ENCODE results near the gene SLC38A10. TPM values are rescaled to one million over a fixed set of nuclear protein-coding genes. Genes with fewer than 3 reads are reported as not detected.

Gene SLC38A10
- total RNA-seq, 1 donor from 2014 or later = 13.9 TPM

DNA sequence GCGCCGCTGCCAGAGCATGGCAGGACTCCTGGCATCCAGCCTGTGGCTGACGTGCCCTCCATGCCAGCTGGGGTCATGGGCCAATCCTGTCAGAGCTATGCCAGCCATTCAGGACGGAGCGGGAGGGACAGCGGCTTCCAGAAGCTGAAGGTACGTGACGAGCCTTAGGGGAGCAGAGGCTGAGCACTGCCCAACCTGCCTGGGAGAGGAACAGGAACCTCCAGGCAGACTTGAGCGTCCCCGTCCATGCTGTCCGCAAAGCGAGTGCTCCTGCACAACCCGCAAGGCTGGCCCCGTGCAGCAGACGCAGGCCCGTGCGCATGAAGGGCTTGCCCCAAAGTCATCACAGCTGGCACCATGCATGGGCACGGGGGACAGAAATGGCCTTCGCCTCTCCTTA lies 34.5 kb downstream of the SLC38A10 start:
- FAIRE-seq (no peak), DNase-seq (ENCODE audit: low spot score in 2 of 2) (no peak)

DNA sequence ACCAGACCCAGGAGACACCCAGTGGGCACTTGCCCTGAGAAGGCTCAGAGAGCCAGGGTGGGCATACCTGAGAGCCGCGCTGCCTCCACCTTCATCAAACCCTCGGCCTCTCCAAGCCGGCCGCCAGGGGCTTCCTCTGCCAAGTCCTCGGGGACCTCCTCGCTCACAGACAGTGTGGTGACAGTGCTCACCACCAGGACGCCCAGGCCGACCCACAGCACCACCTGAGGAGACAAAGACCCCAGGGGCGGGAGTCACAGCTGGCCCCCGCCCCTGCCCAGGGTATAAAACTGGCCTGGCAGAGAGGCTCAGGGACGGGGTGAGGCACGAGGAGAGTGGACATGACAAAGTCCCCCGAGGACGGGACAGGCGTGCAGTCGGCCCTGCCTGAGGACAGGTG lies 34.9 kb downstream of the SLC38A10 start:
- DNase-seq (ENCODE audit: low spot score in 2 of 2) = no peak
- FAIRE-seq = no peak

DNA sequence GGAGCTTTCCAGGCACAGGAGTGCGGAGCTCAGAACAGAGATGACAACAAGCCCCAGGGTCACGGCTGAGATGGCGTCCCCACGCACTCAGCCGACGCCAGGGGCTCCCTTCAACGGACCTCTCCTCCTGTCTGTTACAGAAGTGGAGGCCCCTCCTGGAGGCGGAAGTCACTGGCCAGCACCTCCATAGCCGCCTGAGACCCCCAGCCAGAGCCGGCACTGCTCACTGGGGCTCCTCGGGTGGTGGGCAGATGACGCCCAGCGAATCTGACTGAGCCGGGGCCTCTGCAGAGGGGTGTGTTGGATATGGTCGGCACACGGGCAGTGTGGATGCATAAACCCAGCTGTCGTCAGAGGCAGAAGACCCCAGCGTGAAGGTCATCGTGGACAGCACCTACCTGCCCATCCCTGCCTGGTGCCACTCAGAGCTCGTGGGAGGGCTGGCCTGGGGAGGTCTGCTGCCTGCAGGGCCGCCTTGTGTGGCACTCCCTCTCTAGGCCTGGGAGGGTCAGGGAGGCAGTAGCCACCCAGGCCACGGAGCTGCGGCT lies 36.0 kb downstream of the SLC38A10 start:
- FAIRE-seq = no peak
- DNase-seq (ENCODE audit: low spot score in 2 of 2) = no peak

DNA sequence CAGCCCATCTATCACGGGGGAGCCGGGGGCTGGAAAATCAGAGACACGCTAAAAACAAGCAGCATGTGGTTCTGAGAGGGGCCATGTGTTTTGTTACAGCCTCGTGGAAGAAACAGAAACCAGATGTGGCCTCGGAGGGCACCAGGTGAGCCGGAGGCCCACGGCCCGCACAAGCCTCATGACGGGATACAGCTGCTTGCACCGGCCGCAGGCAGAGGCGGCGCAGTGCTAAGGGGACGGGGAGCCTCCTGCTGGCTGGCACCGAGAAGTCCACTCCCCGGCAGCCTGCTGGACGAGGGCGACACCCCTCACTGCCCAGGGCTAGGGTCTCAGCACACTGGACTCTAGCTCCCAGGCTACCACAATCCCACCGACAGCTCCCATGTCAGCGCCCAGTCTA lies 36.8 kb downstream of the SLC38A10 start:
- no peak for FAIRE-seq
- no peak for DNase-seq (ENCODE audit: low spot score in 2 of 2)

DNA sequence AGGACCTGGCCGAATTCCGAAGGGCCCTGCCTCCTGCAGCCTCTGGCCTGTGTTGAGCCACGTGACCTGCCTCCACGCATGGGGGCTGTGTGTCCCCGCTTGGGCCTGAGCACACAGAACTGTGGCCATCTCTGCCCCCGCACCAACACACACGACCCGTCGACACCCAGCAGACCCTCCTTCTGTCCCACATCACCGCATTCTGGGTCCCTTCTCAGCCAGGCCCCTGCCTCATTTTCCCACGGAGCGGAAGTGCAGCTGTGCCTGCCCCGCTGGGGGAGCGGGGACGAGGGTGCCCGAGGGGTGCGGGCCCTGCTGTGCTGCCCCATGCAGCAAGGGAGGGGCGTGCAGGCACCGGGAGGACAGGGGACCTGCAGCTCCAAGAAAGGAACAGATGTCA lies 37.6 kb downstream of the SLC38A10 start:
- FAIRE-seq (no peak), DNase-seq (ENCODE audit: low spot score in 2 of 2) (no peak)

DNA sequence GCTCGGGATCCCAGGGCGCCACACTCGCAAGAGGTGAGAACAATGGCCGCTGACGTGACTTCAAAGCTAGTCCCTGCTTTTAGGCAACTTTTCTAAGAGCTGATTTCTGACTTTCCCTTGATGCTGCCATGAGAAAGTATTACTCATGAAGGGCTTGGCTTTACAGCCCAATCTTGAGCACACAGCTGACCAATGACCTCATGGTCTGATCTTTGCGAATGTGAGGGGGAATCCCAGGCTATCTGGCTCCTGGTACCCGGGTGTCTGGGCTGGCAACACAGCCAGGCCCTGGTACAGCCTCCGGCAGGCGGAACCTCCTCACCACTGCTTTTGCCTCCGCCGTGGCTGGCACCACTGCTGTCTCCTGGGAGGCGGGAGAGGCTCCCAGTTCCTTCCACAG lies 38.5 kb downstream of the SLC38A10 start:
- FAIRE-seq = no peak
- no peak for DNase-seq (ENCODE audit: low spot score in 2 of 2)

DNA sequence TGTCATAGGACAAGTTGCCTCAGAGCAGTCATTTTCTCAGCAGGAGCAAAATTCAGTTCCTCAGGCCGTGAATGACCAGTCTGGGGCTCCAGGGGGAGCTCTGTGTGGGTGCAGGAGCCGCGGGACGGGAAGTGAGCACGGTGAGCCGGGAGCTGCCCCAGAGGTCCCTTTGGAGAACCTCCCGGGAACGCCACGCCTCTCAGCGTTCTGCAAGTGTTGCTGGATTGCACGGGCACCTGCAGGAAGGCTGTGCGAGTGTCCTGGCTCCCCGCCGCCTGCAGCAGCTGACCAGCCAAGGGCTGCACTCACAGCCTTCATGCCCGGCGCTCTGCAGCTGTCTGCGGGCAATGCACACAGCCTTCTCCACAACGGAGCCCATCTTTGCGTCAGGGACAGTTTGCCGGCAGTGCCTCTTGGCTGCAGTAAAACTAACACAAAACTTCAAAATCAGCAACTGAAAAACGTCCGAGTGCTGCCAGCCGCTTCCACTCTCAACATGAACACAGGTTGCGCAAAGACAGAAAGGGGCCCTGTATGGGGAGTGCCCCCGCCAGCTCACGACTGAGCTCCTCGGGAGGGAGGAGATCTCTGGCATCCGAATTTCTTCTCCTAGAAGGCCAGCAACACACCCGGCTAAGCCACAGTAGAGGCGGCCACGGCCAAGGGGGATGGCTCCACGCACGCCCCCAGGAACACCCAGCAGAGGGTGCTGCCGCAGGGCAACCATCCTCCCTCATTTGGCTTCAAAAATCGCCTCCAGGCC lies 40.0 kb downstream of the SLC38A10 start:
- FAIRE-seq = no peak
- peak; percentile 59 to 65 for DNase-seq (ENCODE audit: low spot score in 2 of 2)

DNA sequence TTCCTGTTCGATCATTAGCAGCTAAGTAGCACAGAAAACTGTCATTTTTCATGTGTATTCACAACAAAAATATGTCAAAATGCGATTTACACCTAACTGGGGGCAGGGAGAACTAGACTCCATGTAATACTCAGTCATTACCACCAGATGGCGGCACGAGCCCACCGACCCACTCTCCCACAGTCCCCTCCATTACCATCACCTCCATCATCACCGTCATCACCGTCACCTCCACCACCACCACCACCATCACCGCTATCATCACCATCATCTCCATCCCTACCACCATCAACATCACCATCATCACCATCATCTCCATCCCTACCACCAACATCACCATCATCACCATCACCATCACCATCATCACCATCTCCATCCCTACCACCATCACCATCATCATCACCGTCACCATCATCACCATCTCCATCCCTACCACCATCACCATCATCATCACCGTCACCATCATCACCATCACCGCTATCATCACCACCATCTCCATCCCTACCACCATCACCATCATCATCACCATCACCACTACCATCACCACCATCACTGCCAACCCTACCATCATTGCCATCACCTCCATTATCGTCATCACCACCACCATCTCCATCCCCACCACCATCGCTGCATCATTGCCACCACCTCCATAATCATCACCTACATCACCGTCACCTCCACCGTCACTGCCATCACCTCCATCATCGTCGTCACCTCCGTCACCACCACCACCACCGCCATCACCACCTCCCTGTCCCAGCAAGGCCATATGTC lies 41.6 kb downstream of the SLC38A10 start:
- DNase-seq (ENCODE audit: low spot score in 2 of 2) = peak; percentile 74 to 77
- no peak for FAIRE-seq

DNA sequence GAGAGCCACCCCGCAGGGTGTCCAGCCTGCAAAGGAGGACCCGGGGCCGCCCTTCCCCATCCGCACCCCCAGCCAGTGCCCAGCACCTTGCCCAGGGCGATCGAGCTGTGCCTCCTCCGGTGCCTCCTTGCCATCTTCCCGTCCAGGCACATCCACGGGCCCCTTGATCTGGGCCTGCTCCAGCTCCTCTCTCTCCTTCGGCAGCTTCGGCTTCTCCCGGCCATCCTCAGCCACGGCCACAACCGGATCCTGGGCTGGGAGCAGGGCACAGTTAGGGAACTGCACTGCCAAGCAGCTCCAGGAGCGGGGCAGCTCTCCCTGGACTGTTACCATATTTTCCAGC lies 42.1 kb downstream of the SLC38A10 start:
- DNase-seq (ENCODE audit: low spot score in 2 of 2) (no peak), FAIRE-seq (no peak)

DNA sequence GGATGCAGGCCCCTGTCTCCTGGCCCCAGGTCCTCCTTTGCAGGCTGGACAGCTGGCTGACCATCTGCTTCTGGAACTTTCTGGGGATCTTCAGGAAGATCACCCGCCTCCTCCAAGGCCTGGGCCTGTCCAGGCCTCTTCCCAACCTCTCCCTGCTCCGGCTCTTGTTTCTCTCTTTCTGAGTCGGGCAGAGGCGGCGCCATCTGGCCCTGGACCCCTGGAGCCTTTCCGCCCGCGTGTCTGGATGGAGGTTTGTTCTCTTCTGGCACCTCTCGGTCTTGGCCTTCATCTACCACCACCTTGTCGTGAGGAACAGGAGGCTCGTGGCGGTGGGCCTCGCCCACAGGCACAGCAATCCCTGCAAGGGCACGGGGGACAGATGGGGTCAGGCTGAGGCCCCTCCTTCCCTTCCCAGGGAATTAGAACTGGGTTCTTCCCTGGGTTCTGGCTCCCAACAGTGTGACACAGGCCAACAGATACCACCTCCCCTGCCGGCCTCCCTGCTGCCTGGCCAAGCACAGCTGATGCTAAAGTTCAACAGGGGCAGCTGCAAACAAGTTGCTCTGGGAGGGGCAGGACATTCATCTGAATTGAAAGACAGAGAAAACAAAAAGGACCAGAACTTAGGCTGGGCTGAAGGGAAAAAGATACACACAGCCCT lies 42.7 kb downstream of the SLC38A10 start:
- FAIRE-seq (no peak), DNase-seq (ENCODE audit: low spot score in 2 of 2) (no peak)

DNA sequence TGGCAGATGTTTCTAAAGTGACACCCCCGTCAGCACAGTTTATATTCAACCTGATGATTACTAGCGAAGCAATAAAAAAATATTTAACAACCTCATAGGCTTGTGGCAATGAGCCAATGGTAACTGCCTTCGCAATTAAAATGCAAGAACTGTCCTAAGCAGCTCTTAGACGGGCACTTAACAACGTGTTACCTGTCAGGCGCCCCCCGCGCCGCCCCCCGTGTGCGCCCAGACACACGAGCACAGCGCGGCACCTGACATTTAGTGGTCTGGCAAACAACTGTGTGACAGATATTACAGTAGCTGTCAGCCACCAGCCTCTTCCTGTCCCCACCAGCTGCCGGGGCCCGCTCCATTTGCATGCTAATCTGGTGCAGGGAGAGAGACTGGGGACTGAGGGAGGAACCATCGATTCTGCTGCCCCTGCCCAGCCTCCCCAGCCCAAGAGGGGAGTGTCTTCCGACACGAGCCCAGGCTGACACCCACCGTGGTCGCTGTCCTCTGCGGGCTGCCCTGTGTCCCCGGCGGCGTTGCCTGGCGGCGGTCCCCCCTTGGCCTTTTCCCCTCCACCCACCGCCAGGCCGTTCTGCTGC lies 43.3 kb downstream of the SLC38A10 start:
- DNase-seq (ENCODE audit: low spot score in 2 of 2) (no peak), FAIRE-seq (no peak)

DNA sequence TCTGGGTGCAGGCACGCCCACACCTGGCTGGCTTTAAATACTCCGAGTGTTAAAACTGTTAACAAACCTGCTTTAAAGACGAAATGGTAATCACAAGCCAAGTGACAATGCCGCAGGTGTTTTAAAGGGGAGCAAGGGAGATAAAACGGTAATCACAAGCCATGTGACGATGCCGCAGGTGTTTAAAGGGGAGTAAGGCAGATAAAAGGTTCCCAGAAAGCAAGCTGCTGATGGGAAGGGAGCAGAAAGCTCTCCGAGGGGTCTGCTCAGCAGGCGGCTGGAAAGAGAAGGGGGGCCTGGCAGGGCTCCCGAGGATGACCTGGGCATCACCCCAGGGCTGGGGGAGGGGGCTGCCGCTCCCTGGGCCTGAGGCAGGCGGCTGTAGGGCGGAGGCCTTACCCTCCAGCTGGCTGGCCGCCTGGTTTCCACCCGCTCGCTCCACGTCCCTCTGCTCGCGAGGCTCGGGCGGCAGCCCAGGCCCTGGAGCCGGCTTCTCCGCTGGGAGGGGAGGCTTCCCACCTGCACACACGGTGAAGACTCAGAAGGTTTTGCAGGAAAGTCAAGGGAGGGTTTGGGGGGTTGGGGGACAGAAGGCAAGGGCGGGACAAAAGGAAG lies 43.9 kb downstream of the SLC38A10 start:
- no peak for FAIRE-seq
- DNase-seq (ENCODE audit: low spot score in 2 of 2) = no peak

DNA sequence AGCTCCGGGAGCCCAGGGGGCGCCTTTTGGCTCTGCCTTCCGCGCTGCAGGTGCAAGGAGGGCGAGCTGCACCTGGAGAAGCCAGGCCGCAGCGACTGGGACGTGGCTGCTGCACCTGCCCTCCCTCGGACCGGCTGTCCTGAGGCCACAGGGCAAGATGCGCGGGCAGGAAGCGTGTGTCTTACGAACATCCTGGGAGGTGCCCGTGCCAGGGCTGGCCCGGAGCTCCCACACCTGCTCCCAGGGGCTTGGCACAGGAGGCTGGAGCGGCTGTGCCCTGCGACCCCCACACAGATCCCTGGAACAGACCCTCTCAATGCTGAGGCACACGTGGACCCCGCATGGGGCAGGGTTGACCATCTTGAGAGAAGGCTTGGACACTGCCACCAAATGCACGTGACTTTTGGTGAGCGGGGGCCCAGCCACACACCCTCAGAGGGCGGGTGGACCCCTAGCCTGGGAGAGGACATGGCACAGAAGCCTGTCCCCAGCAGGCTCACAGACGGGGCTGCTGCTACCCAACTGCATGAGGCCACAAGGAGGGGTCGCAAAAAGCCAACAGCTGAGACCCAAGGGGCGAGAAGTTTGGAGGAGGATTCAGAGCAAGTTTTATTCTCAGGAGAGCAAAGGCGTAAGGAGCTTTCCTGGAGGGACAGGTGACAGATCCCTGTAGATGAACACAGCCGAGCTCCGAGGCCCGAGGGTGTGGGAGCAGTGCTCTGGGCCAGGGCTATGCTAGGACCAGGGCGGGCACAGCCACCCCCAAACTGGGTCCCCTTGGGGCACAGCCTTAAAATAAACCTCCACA lies 44.6 kb downstream of the SLC38A10 start:
- DNase-seq (ENCODE audit: low spot score in 2 of 2) (no peak), FAIRE-seq (no peak)

DNA sequence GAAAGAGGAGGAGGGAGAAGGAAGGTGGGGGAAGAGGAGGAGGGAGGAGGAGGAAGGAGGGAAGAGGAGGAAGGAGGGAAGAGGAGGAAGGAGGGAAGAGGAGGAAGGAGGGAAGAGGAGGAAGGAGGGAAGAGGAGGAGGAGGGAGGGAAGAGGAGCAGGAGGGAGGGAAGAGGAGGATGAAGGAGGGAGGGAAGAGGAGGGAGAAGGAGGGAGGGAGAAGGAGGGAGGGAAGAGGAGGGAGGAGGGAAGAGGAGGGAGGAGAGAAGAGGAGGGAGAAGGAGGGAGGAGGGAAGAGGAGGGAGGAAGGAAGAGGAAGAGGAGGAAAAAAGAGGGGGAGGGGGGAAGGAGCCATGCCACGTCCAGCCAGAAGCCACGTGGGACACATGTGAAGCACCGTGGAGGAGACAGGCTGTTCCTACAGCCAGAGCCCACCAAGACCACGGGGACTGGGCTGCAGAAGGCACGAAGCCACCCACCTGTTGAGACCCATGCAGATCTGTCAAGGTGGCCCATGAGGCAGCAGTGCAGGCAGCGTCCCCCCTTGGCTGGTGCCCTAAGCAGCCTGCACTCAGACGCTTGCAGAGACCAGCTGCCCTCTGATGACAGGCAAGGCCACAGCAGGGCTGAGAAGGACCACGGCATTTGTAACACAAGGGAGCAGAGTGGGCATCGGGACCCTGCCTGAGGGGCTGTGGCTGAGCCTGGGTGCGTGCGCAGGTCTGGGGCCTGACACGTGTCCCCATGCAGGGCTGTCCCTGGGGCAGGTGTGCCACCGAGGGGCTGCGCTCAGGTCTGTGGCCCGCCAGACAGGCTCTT lies 45.7 kb downstream of the SLC38A10 start:
- DNase-seq (ENCODE audit: low spot score in 2 of 2) = no peak
- no peak for FAIRE-seq

DNA sequence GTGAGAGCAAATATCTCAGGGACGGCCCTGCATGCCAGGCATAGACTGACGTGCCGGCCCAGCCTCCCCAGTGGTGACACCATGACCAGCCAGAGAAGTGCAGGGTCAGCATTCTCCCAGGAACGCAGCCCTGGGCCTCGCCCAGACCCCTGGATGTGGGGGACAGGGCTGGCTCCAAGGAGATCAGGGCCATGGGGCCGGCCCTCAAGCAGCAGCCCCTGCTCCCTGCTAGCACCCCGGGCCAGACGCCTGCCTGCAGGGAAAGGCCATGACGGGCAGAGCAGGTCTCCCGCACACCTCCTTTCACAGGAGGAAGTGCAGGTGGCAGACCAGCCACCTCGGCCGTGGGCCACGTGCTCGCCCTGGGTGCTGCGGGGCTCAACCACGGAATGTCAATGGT lies 46.5 kb downstream of the SLC38A10 start:
- DNase-seq (ENCODE audit: low spot score in 2 of 2) (no peak), FAIRE-seq (no peak)

DNA sequence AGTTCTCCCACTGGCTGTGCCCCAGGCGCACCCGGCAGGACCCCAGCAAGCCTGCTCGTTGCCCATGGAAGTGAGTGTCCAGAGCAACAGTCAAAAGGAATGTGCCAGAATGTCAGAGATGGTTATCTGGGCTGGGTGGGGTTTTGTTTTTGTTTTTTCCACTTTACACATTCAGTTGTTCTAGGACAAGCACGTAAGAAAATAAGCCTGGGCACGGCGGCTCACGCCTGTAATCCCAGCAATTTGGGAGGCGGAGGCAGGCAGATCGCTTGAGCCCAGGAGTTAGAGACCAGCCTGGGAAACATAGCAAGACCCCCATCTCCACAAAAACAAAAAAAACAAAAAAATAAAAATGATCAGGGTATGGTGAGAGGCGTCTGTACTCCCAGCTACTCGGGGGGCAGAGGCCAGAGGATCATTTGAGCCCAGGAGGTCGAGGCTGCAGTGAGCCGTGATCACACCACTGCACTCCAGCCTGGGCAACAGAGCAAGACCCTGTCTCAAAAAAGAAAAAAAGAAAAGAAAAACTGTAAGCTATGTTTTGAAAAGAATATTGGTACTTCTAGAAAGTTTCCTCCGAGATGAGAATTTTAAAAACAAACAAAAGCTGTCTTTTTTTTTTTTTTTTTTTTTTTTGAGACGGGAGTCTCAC lies 47.6 kb downstream of the SLC38A10 start:
- FAIRE-seq (no peak), DNase-seq (ENCODE audit: low spot score in 2 of 2) (no peak)

DNA sequence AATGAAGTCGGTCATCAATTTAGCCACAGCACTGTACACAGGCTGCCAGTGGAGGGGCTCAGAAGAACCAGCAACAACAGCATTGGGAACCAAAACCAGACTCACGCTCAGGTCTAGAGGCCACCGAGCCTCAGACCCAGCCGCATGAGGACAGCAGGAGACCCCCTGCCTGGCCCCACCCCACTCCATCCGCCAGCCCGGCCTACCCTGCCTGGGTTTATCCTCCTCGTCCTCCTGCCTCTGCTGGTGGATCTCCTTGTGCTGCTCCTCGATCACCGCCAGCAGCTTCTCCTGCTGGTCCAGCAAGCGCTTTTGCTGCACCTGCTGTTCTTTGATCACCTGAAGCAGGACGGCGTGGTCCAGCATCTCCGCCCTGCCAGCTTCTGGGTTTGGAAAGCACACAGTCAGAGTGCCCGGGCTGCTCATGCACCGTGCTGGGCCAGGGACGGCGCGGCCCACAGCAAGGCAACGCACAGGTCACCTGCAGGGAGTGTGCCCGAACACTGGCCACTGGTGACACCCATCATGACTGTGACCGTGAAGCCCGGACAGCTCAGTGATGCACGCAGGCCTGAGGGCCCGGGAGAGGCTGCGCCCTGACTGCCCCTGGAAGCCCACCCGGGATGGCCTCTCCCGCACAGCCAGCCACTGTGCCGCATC lies 48.3 kb downstream of the SLC38A10 start:
- no peak for DNase-seq (ENCODE audit: low spot score in 2 of 2)
- FAIRE-seq = no peak

DNA sequence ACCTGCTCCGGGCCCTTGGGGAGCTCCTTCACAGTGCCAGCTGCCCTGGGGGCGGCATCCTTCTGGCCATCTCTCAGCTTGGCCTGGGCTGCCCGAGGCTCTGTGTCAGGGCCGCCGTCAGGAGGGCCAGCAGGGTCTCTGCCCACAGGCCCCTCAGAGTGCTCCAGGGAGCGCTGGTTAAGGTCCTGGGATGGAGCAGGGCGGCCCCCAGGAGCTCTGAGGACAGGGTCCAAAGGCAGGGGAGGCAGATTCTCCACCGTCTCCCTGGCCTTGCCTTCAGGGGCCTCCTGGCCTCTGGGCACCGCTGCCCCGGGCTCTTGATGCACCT lies 48.8 kb downstream of the SLC38A10 start:
- no peak for DNase-seq (ENCODE audit: low spot score in 2 of 2)
- no peak for FAIRE-seq
